Hepatocyte (in vitro differentiated cells): Measurements from ENCODE around the gene BCL3. TPM values are rescaled to one million over a fixed set of nuclear protein-coding genes. Genes with fewer than 3 reads are reported as not detected.

Experiments
- DNase-seq: peaks from one replicate; pipeline ENCODE4 v3.0.0-alpha.2; 2016; ENCODE audit warnings: low spot score
- H2AFZ ChIP-seq: fragments of 200-600 bp; sonication (generic); 2 replicates; pipeline ENCODE4 v1.6.0; 2016; ENCODE audit warnings: antibody characterized with exemption, mild to moderate bottlenecking
- H3K27ac ChIP-seq: fragments of 200-600 bp; sonication (generic); 2 replicates; pipeline ENCODE4 v1.5.1; 2016; ENCODE audit warnings: mild to moderate bottlenecking
- H3K27me3 ChIP-seq: fragments of 200-600 bp; sonication (generic); 2 replicates; pipeline ENCODE4 v1.6.1; 2016
- H3K36me3 ChIP-seq: fragments of 200-600 bp; sonication (generic); replicated peaks from 2 replicates; pipeline ENCODE4 v1.5.1; 2016; ENCODE audit warnings: low read depth; ENCODE audit not compliant: insufficient read depth
- H3K4me1 ChIP-seq: fragments of 200-600 bp; sonication (generic); 2 replicates; pipeline ENCODE4 v1.5.1; 2016; ENCODE audit warnings: mild to moderate bottlenecking, moderate library complexity; ENCODE audit not compliant: insufficient read depth
- H3K4me2 ChIP-seq: fragments of 200-600 bp; sonication (generic); 2 replicates; pipeline ENCODE4 v1.6.0; 2016
- H3K4me3 ChIP-seq: fragments of 200-600 bp; sonication (generic); 2 replicates; pipeline ENCODE4 v1.5.1; 2016; ENCODE audit warnings: mild to moderate bottlenecking
- H3K79me2 ChIP-seq: fragments of 200-600 bp; sonication (generic); 2 replicates; pipeline ENCODE4 v1.6.0; 2017; ENCODE audit warnings: mild to moderate bottlenecking
- H3K9me2 ChIP-seq: fragments of 200-600 bp; sonication (generic); replicated peaks from 2 replicates; pipeline ENCODE4 v1.6.0; 2017; ENCODE audit warnings: mild to moderate bottlenecking; ENCODE audit not compliant: insufficient read depth
- H3K9me3 ChIP-seq: fragments of 200-600 bp; sonication (generic); 2 replicates; pipeline ENCODE4 v1.5.1; 2016; ENCODE audit warnings: low read depth, mild to moderate bottlenecking
- H4K20me1 ChIP-seq: fragments of 200-600 bp; sonication (generic); 2 replicates; pipeline ENCODE4 v1.6.0; 2016; ENCODE audit warnings: mild to moderate bottlenecking; ENCODE audit not compliant: insufficient read depth, poor library complexity, severe bottlenecking
- CTCF ChIP-seq: fragments of 200-600 bp; sonication (generic); IDR thresholded peaks from 2 replicates; pipeline ENCODE4 v1.5.1; 2016; ENCODE audit warnings: antibody characterized with exemption, mild to moderate bottlenecking; ENCODE audit not compliant: poor library complexity
- EZH2 ChIP-seq: fragments of 200-600 bp; sonication (generic); IDR thresholded peaks from 2 replicates; pipeline ENCODE4 v1.6.1; 2016; ENCODE audit warnings: antibody characterized with exemption, mild to moderate bottlenecking, borderline replicate concordance
- EZH2phosphoT487 ChIP-seq: fragments of 200-600 bp; sonication (generic); IDR thresholded peaks from one replicate; pipeline ENCODE4 v1.6.1; 2018; ENCODE audit warnings: antibody characterized with exemption, mild to moderate bottlenecking, low read depth, moderate library complexity; ENCODE audit not compliant: unreplicated experiment, severe bottlenecking
- WGBS: methylation state at CpG from one replicate; pipeline ENCODE4 v1.1.6; 2016; ENCODE audit warnings: low lambda C conversion rate; ENCODE audit errors: missing lambda C conversion rate; 5-methylcytosine and 5-hydroxymethylcytosine counted together
- polyA plus RNA-seq: library from polyadenylated mRNA; unstranded; fragments of >200 nt; fragmentation: Nextera tagmentation; extraction: Ambion mirVana; gene quantifications from 2 replicates; pipeline ENCODE4 v1.2.1, GENCODE V29; 2016
- total RNA-seq: library from RNA; depleted of rRNA; stranded (reverse); fragments of >200 nt; gene quantifications from 2 replicates; pipeline ENCODE4 v1.2.3, GENCODE V29; 2014

BCL3 gene
- total and polyA plus RNA-seq, 2 experiments from 2014 or later, result 6.3 to 45.7 TPM

- DNase-seq, result no peak
- Histone ChIP-seq H3K4me3 (no peak overlapping the region), H2AFZ (no peak overlapping the region), H3K9me2 (no peaks in the 10 kb centered on the region), H3K4me2 (no peak overlapping the region), H3K27me3 (no peaks in the 10 kb centered on the region), H3K27ac (no peak overlapping the region), H3K4me1 (no peaks in the 10 kb centered on the region), H3K9me3 (no peaks in the 10 kb centered on the region), H3K36me3 (no peaks in the 10 kb centered on the region), H4K20me1 (no peaks in the 10 kb centered on the region), H3K79me2 (no peaks in the 10 kb centered on the region)
- TF ChIP-seq EZH2phosphoT487, result no peak
- no peak for TF ChIP-seq CTCF
- 90% methylated on average over 17 of the region's 17 CpGs for WGBS
Observed at GRCh38 chr19:44702551-44703176, 45.8 kb upstream of the BCL3 start.

GRCh38 chr19:44703336-44704078, 45.0 kb upstream of the BCL3 start:
- Histone ChIP-seq H3K79me2 (no peaks in the 10 kb centered on the region), H2AFZ (no peak overlapping the region), H3K4me1 (no peaks in the 10 kb centered on the region), H3K9me2 (no peaks in the 10 kb centered on the region), H3K9me3 (no peaks in the 10 kb centered on the region), H3K36me3 (no peaks in the 10 kb centered on the region), H4K20me1 (no peaks in the 10 kb centered on the region), H3K4me2 (no peak overlapping the region), H3K27ac (no peak overlapping the region), H3K27me3 (no peaks in the 10 kb centered on the region), H3K4me3 (no peak overlapping the region)
- WGBS, result 94% methylated on average over 28 of the region's 28 CpGs
- no peak for DNase-seq
- TF ChIP-seq EZH2 (no peak), CTCF (no peak), EZH2phosphoT487 (no peak)

- Histone ChIP-seq H3K4me1 (no peaks in the 10 kb centered on the region), H3K9me2 (no peaks in the 10 kb centered on the region), H3K36me3 (no peaks in the 10 kb centered on the region), H4K20me1 (no peaks in the 10 kb centered on the region), H3K79me2 (no peaks in the 10 kb centered on the region), H3K27me3 (no peaks in the 10 kb centered on the region), H3K4me3 (no peak overlapping the region), H3K9me3 (no peaks in the 10 kb centered on the region), H3K27ac (no peak overlapping the region), H3K4me2 (no peak overlapping the region), H2AFZ (no peak overlapping the region)
- no peak for DNase-seq
- TF ChIP-seq EZH2phosphoT487, result no peak
- 91% methylated on average over 1 of the region's 1 CpG for WGBS
Observed at GRCh38 chr19:44704982-44705381, 43.5 kb upstream of the BCL3 start.

DNA sequence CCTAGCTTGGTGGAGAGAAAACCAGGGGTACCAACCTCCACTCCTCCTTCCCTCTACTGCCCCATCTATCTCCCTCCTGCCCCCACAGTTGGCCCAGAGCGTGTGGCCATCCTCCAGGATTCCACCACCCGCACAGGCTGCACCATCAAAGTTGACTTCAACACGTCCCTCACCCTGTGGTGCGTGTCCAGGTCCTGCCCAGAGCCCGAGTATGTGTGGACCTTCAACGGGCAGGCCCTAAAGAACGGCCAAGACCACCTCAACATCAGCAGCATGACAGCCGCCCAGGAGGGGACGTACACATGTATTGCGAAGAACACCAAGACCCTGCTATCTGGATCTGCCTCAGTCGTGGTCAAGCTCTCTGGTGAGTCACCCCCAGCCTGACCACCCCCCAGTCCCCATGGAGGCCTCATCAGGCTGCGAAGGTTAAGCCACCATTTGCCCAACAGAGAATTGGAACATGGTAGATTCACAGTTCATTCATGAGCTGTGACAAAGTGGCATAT, 43.0 kb upstream of the BCL3 start:
- Histone ChIP-seq H2AFZ (no peak overlapping the region), H3K9me2 (no peaks in the 10 kb centered on the region), H3K27me3 (no peaks in the 10 kb centered on the region), H3K4me2 (no peak overlapping the region), H3K79me2 (no peaks in the 10 kb centered on the region), H3K9me3 (no peaks in the 10 kb centered on the region), H3K4me3 (no peak overlapping the region), H3K4me1 (no peaks in the 10 kb centered on the region), H3K27ac (no peak overlapping the region), H4K20me1 (no peaks in the 10 kb centered on the region), H3K36me3 (no peaks in the 10 kb centered on the region)
- no peak for TF ChIP-seq EZH2
- no peak for TF ChIP-seq EZH2phosphoT487
- no peak for TF ChIP-seq CTCF
- DNase-seq, result no peak
- 92% methylated on average over 12 of the region's 12 CpGs for WGBS
